HUES48 (cell line): ENCODE data around the gene BBS9.
"Not testable (repeated sequence)": the region's sequence is repeated elsewhere in the genome, so short reads cannot be mapped to it uniquely, and the experiment has no call there.

Experiments used
- H3K27ac ChIP-seq: one replicate; pipeline ENCODE4 v1.7.0; 2013; ENCODE audit warnings: low read depth, low read length, inconsistent platforms
- H3K27me3 ChIP-seq: 2 replicates; pipeline ENCODE4 v1.6.1; 2013; ENCODE audit warnings: mild to moderate bottlenecking, low read length; ENCODE audit not compliant: control insufficient read depth, insufficient read depth
- H3K36me3 ChIP-seq: 2 replicates; pipeline ENCODE4 v1.6.1; 2013; ENCODE audit warnings: low read length; ENCODE audit not compliant: control insufficient read depth, insufficient read depth
- H3K4me1 ChIP-seq: 2 replicates; pipeline ENCODE4 v1.6.1; 2013; ENCODE audit warnings: mild to moderate bottlenecking, low read length; ENCODE audit not compliant: control insufficient read depth, insufficient read depth
- H3K4me3 ChIP-seq: 2 replicates; pipeline ENCODE4 v1.5.1; 2013; ENCODE audit warnings: mild to moderate bottlenecking, low read depth, low read length
- H3K9ac ChIP-seq: 2 replicates; pipeline ENCODE4 v1.6.1; 2013; ENCODE audit warnings: mild to moderate bottlenecking, low read depth, low read length, moderate library complexity
- H3K9me3 ChIP-seq: 2 replicates; pipeline ENCODE4 v1.6.1; 2013; ENCODE audit warnings: low read length; ENCODE audit not compliant: control insufficient read depth, insufficient read depth

Gene BBS9

DNA sequence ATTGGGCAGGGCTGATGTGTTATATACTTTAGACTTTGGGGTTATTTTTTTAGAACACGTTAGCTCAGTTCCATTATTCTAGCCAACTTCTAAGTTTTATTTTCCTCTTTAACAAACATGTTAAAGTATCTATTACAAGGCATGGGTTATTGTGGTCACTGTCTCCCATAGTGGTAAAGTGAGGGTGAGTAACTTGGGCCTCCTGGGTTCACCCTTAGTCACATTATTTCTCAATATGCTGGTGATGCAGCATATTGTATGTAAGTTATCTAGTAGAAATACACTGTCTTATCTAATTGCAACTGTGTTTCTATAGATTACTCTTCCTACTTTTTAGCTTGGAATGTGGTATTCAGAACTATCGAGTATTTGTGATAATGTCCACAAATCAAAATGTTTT lies 65.9 kb downstream of the BBS9 start:
- Histone ChIP-seq H3K27me3 (no peaks in the 10 kb centered on the region), H3K4me3 (no peak overlapping the region), H3K9me3 (no peaks in the 10 kb centered on the region), H3K9ac (no peak overlapping the region), H3K4me1 (0 out of 2 replicates have a peak, but pooled peaks cover 5% of the 10 kb centered on the region), H3K27ac (no peak overlapping the region), H3K36me3 (no peaks in the 10 kb centered on the region)

- Histone ChIP-seq H3K27ac (no peak overlapping the region), H3K36me3 (no peaks in the 10 kb centered on the region), H3K4me3 (no peak overlapping the region), H3K27me3 (no peaks in the 10 kb centered on the region), H3K9ac (no peak overlapping the region), H3K4me1 (0 out of 2 replicates have a peak, but pooled peaks cover under 1% of the 10 kb centered on the region), H3K9me3 (no peaks in the 10 kb centered on the region)
Measured at GRCh38 chr7:33196221-33196620, 66.9 kb downstream of the BBS9 start.

GRCh38 chr7:33200282-33200681 lies 70.9 kb downstream of the BBS9 start:
- Histone ChIP-seq H3K27me3 (no peaks in the 10 kb centered on the region), H3K36me3 (no peaks in the 10 kb centered on the region), H3K9me3 (no peaks in the 10 kb centered on the region), H3K9ac (no peak overlapping the region), H3K27ac (no peak overlapping the region), H3K4me3 (no peak overlapping the region), H3K4me1 (no peaks in the 10 kb centered on the region)

DNA sequence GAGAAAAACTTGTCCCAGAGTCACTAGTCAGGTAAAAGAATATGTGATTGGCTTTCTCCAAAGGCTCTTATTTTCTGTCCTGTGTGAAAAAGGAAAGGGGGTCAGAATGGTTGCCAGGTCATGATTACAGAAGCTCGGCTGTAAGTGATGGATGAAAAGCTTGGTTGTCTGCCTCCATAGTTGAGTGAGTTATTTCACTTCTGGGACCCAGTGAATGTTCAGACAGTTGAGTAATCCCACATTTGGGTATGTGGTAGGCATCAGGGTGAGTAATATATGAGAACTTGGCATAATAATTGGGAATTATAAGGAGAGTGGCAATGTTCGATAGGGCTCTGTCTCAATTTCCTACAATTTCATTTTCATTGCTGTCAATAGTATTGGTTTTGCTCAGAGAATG lies 72.5 kb downstream of the BBS9 start:
- H3K36me3 ChIP-seq = no peaks in the 10 kb centered on the region
- no peaks in the 10 kb centered on the region for H3K4me1 ChIP-seq
- H3K4me3 ChIP-seq = no peak overlapping the region
- H3K9ac ChIP-seq = no peak overlapping the region
- H3K9me3 ChIP-seq = no peaks in the 10 kb centered on the region
- H3K27ac ChIP-seq = no peak overlapping the region
- no peaks in the 10 kb centered on the region for H3K27me3 ChIP-seq

DNA sequence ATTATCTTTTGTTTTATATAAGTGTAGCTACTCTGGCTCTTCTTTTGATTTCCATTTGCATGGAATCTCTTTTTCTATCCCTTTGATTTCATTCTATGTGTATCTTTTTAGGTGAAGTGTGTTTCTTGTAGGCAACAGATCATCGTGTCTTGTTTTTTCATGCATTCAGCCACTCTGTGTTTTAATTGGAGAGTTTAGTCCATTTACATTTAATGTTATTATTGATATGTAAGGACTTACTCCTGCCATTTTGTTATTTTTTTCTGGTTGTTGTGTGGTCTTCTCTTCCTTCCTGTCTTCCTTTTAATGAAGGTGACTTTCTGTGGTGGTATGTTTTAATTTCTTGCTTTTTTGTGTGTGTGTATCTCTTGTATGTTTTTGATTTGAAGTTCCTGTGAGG lies 81.6 kb downstream of the BBS9 start:
- Histone ChIP-seq H3K36me3 (no peaks in the 10 kb centered on the region), H3K9me3 (no peaks in the 10 kb centered on the region), H3K4me1 (0 out of 2 replicates have a peak, but pooled peaks cover 3% of the 10 kb centered on the region), H3K4me3 (no peak overlapping the region), H3K9ac (no peak overlapping the region), H3K27ac (no peak overlapping the region), H3K27me3 (no peaks in the 10 kb centered on the region)

- Histone ChIP-seq H3K27ac (no peak overlapping the region), H3K4me3 (no peak overlapping the region), H3K36me3 (no peaks in the 10 kb centered on the region), H3K4me1 (peaks cover 8% of the 10 kb centered on the region; the same call in 1 of the 2 replicates), H3K27me3 (no peaks in the 10 kb centered on the region), H3K9ac (no peak overlapping the region), H3K9me3 (no peaks in the 10 kb centered on the region)
Measured at GRCh38 chr7:33212144-33212543, 82.8 kb downstream of the BBS9 start.

GRCh38 chr7:33215992-33216391 lies 86.6 kb downstream of the BBS9 start:
- Histone ChIP-seq H3K4me1 (peaks cover 8% of the 10 kb centered on the region; the same call in 1 of the 2 replicates), H3K9ac (no peak overlapping the region)

GRCh38 chr7:33217595-33217994 lies 88.2 kb downstream of the BBS9 start:
- no peaks in the 10 kb centered on the region for H3K36me3 ChIP-seq

More at GRCh38 chr7:33215992-33216391, 86.6 kb downstream of the BBS9 start:
- H3K36me3 ChIP-seq = no peaks in the 10 kb centered on the region
- H3K9me3 ChIP-seq = peaks cover 3% of the 10 kb centered on the region; the same call in 1 of the 2 replicates
- peak overlapping the region; percentile 4 for H3K27ac ChIP-seq
- no peaks in the 10 kb centered on the region for H3K27me3 ChIP-seq
- H3K4me3 ChIP-seq = no peak overlapping the region

DNA sequence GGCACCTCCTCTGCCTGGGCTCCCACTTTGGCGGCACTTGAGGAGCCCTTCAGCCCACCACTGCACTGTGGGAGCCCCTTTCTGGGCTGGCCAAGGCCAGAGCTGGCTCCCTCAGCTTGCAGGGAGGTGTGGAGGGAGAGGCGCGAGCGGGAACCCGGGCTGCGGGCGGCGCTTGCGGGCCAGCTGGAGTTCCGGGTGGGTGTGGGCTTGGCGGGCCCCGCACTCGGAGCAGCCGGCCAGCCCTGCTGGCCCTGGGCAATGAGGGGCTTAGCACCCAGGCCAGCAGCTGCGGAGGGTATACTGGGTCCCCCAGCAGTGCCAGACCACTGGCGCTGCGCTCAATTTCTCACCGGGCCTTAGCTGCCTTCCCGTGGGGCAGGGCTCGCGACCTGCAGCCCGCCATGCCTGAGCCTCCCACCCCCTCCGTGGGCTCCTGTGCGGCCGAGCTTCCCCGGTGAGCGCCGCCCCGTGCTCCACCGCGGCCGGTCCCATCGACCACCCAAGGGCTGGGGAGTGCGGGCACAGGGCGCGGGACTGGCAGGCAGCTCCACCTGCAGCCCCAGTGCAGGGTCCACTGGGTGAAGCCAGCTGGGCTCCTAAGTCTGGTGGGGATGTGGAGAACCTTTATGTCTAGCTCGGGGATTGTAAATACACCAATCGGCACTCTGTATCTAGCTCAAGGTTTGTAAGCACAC lies 89.6 kb downstream of the BBS9 start:
- H3K9ac ChIP-seq, H3K9me3 ChIP-seq, H3K27me3 ChIP-seq, H3K27ac ChIP-seq, H3K36me3 ChIP-seq, H3K4me3 ChIP-seq, H3K4me1 ChIP-seq: not testable (repeated sequence)

More at GRCh38 chr7:33217595-33217994, 88.2 kb downstream of the BBS9 start:
- no peak overlapping the region for H3K9ac ChIP-seq
- H3K27ac ChIP-seq = no peak overlapping the region
- H3K9me3 ChIP-seq = peaks cover 3% of the 10 kb centered on the region; the same call in 1 of the 2 replicates
- H3K4me3 ChIP-seq = no peak overlapping the region
- H3K4me1 ChIP-seq = peaks cover 8% of the 10 kb centered on the region; the same call in 1 of the 2 replicates
- H3K27me3 ChIP-seq = no peaks in the 10 kb centered on the region

DNA sequence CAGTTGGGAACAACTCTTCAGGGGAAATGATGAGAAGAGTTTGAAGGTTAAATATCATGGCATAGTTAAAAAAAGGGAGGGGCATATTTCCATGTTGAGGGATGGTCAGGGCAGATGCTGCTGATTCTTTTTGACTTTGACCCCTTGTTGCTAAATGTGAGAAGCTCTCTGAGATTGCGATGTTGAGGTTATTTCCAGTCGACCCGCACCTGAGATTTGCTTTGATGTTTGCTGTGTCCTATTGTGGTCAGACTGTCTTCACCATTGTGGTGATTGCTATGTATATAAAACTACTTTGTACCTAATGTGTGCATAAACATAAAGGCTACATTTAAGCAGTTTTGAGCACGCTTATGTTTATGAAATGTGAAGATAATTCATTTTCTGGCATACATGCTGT lies 90.9 kb downstream of the BBS9 start:
- Histone ChIP-seq H3K4me3 (no peak overlapping the region), H3K4me1 (peaks cover 8% of the 10 kb centered on the region; the same call in 1 of the 2 replicates), H3K27me3 (no peaks in the 10 kb centered on the region), H3K9me3 (peaks cover 3% of the 10 kb centered on the region; the same call in 1 of the 2 replicates), H3K9ac (no peak overlapping the region), H3K27ac (no peak overlapping the region), H3K36me3 (no peaks in the 10 kb centered on the region)

- Histone ChIP-seq H3K9ac (no peak overlapping the region), H3K27ac (no peak overlapping the region), H3K9me3 (peaks cover 3% of the 10 kb centered on the region; the same call in 1 of the 2 replicates), H3K4me3 (no peak overlapping the region), H3K4me1 (peaks cover under 1% of the 10 kb centered on the region; the same call in 1 of the 2 replicates), H3K36me3 (no peaks in the 10 kb centered on the region), H3K27me3 (no peaks in the 10 kb centered on the region)
Measured at GRCh38 chr7:33221390-33221789, 92.0 kb downstream of the BBS9 start.
